ENCODE measurements around the gene FGD5. TPM values are rescaled to one million over a fixed set of nuclear protein-coding genes. Genes with fewer than 3 reads are reported as not detected.
A peak's percentile ranks its signal among the peaks of the same experiment; 100 is the strongest.

The FGD5 gene
- total and polyA plus RNA-seq, 9 of the 15 experiments (the other 6 are each of a cell fraction or from before 2014, with no cell fraction given) = 0.18 TPM; not detected in 8

- TF ChIP-seq CLOCK (CRISPR knock-in tag; IDR thresholded peaks at IDR 0.05; ENCODE audit: borderline replicate concordance) (no peak), HMBOX1 (IDR thresholded peaks at IDR 0.05) (no peak), HSF4 (CRISPR knock-in tag; IDR thresholded peaks at IDR 0.05; ENCODE audit: borderline replicate concordance) (no peak), NFIC (IDR thresholded peaks at IDR 0.05) (peak; percentile 70), ZFP1 (CRISPR knock-in tag; IDR thresholded peaks at IDR 0.05) (no peak), SAP30 (IDR thresholded peaks at IDR 0.05; ENCODE audit: borderline replicate concordance, insufficient read depth, low read depth, low read length, poor library complexity, severe bottlenecking) (no peak), KDM4B (IDR thresholded peaks at IDR 0.05; ENCODE audit: borderline replicate concordance in 2 of 2, low read depth in 1 of 2) (no peak), SMAD3 (CRISPR knock-in tag; conservative IDR thresholded peaks at IDR 0.05) (no peak), ZMIZ1 (IDR thresholded peaks at IDR 0.05; ENCODE audit: low read depth in 2 of 2, low read length in 2 of 2) (0 out of 4 replicates have a peak, but pooled peaks of 1 of the 2 experiments have one; percentile 40), RHOXF2B (CRISPR knock-in tag; conservative IDR thresholded peaks at IDR 0.05) (no peak), ZBTB11 (CRISPR knock-in tag; IDR thresholded peaks at IDR 0.05) (no peak), CEBPB (tag; IDR thresholded peaks at IDR 0.05) (peak; percentile 87), RBM34 (IDR thresholded peaks at IDR 0.05; ENCODE audit: borderline replicate concordance, insufficient read depth, low read length) (no peak), KAT2B (IDR thresholded peaks at IDR 0.05; ENCODE audit: low read depth, low read length) (no peak), RAD51 (IDR thresholded peaks at IDR 0.05; ENCODE audit: borderline replicate concordance, low read depth) (no peak), FOXA3 (CRISPR knock-in tag; conservative IDR thresholded peaks at IDR 0.05 in 1 of 2, IDR thresholded peaks at IDR 0.05 in 1 of 2) (no peak)
Observed at GRCh38 chr3:14836049-14836468, 17.3 kb downstream of the FGD5 start (continued).

All from K562 (cell line).